HEK293 (cell line): Measurements from ENCODE around the gene PRDM11.
"Not testable (repeated sequence)": the region's sequence is repeated elsewhere in the genome, so short reads cannot be mapped to it uniquely, and the experiment has no call there.

Experiments
- ZFP37 ChIP-seq: fragments of 450-650 bp; formaldehyde crosslinking; IDR thresholded peaks from 2 replicates; pipeline ENCODE4 v1.5.1; 2016; ENCODE audit warnings: missing biosample characterization, missing genetic modification characterization
- ZNF23 ChIP-seq: fragments of 450-650 bp; formaldehyde crosslinking; IDR thresholded peaks from 2 replicates; pipeline ENCODE4 v1.5.1; 2016; ENCODE audit warnings: missing biosample characterization, missing genetic modification characterization, borderline replicate concordance
- ZNF274 ChIP-seq, 2 experiments: fragments of 200-500 bp in 1 of 2; fragments of 450-650 bp in 1 of 2; sonication (Bioruptor generic) in 1 of 2; formaldehyde crosslinking in 1 of 2; IDR thresholded peaks; 2 replicates each; pipeline versions ENCODE4 v1.5.1 to v1.6.1; 2014 to 2016; ENCODE audit warnings: borderline replicate concordance in 1 of 2, inconsistent platforms in 1 of 2, low read length in 1 of 2, missing biosample characterization in 1 of 2, missing genetic modification characterization in 1 of 2
- ZNF555 ChIP-seq: fragments of 450-650 bp; formaldehyde crosslinking; conservative IDR thresholded peaks from 2 replicates; pipeline ENCODE4 v1.5.1; 2017; ENCODE audit warnings: missing biosample characterization, mild to moderate bottlenecking, missing genetic modification characterization, inconsistent platforms
- TF ChIP-seq, protein P1 (sequence below): fragments of 450-650 bp; formaldehyde crosslinking; IDR thresholded peaks from 2 replicates; pipeline ENCODE4 v1.5.1; 2016; ENCODE audit warnings: missing biosample characterization, missing genetic modification characterization
- TF ChIP-seq, protein P2 (sequence below): fragments of 450-650 bp; formaldehyde crosslinking; IDR thresholded peaks from 2 replicates; pipeline ENCODE4 v1.5.1; 2016; ENCODE audit warnings: missing biosample characterization, missing genetic modification characterization

DNA sequence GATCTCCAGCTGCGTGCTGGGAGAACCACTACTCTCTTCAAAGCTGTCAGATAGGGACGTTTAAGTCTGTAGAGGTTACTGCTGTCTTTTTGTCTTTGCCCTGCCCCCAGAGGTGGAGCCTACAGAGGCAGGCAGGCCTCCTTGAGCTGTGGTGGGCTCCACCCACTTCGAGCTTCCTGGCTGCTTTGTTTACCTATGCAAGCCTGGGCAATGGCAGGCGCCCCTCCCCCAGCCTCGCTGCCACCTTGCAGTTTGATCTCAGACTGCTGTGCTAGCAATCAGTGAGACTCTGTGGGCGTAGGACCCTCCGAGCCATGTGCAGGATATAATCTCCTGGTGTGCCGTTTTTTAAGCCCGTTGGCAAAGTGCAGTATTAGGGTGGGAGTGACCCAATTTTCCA is 18.6 kb upstream of the PRDM11 start:
- TF ChIP-seq, protein P1, sequence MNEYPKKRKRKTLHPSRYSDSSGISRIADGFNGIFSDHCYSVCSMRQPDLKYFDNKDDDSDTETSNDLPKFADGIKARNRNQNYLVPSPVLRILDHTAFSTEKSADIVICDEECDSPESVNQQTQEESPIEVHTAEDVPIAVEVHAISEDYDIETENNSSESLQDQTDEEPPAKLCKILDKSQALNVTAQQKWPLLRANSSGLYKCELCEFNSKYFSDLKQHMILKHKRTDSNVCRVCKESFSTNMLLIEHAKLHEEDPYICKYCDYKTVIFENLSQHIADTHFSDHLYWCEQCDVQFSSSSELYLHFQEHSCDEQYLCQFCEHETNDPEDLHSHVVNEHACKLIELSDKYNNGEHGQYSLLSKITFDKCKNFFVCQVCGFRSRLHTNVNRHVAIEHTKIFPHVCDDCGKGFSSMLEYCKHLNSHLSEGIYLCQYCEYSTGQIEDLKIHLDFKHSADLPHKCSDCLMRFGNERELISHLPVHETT (tag by site-specific recombination), result not testable (repeated sequence)
- TF ChIP-seq, protein P2, sequence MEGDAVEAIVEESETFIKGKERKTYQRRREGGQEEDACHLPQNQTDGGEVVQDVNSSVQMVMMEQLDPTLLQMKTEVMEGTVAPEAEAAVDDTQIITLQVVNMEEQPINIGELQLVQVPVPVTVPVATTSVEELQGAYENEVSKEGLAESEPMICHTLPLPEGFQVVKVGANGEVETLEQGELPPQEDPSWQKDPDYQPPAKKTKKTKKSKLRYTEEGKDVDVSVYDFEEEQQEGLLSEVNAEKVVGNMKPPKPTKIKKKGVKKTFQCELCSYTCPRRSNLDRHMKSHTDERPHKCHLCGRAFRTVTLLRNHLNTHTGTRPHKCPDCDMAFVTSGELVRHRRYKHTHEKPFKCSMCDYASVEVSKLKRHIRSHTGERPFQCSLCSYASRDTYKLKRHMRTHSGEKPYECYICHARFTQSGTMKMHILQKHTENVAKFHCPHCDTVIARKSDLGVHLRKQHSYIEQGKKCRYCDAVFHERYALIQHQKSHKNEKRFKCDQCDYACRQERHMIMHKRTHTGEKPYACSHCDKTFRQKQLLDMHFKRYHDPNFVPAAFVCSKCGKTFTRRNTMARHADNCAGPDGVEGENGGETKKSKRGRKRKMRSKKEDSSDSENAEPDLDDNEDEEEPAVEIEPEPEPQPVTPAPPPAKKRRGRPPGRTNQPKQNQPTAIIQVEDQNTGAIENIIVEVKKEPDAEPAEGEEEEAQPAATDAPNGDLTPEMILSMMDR (tag by site-specific recombination), result not testable (repeated sequence)
- TF ChIP-seq ZNF23 (tag by site-specific recombination); ZNF555 (tag by site-specific recombination); ZFP37 (tag by site-specific recombination); ZNF274 (IDR thresholded peaks at IDR 0.05; ENCODE audit: low read length); ZNF274 (tag by site-specific recombination; IDR thresholded peaks at IDR 0.05; ENCODE audit: borderline replicate concordance): not testable (repeated sequence)
